ENCODE data around the gene RAB5B.
"Not testable (repeated sequence)": the region's sequence is repeated elsewhere in the genome, so short reads cannot be mapped to it uniquely, and the experiment has no call there.

Gene RAB5B

DNA sequence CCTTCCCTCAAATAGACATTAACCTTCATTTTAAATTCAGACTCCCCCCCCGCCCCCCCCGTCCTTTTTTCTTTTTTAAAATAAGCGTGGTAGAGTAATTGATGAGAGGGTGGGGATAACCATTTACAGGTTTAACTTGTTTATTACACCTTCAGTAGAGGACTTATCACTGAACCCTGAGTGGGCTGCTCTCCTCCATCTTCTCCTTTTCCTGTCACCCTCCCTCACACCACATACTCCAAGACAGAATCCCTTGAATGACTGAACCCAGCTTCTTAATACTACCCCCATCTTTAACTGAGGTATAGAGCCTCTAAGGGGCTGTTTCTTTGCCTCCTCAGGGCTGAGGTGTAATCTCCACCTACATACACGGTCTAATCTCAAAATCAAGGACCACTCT, 43.3 kb downstream of the RAB5B start:
- DNase-seq (ENCODE audit: low read depth), result no peak

DNA sequence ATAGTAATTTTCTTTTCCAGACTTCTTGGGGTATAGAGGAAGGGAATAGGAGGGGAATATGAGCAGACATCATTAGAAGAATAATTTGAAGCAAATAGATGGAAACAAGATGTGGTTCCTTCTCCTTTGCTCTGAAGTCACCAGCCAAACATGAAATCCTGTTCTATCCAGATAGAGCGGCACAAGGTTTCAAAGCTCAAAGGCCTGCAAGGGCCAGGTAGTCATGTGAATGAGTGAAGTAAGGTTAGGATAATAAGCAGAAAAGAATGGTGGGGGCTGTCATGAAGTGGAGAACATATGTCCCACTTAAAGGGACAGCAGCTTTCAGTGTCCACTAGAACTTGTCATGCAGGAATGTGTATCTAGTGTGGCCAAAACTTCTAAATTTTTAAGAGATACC, 44.5 kb downstream of the RAB5B start:
- no peak for DNase-seq (ENCODE audit: low read depth)

DNA sequence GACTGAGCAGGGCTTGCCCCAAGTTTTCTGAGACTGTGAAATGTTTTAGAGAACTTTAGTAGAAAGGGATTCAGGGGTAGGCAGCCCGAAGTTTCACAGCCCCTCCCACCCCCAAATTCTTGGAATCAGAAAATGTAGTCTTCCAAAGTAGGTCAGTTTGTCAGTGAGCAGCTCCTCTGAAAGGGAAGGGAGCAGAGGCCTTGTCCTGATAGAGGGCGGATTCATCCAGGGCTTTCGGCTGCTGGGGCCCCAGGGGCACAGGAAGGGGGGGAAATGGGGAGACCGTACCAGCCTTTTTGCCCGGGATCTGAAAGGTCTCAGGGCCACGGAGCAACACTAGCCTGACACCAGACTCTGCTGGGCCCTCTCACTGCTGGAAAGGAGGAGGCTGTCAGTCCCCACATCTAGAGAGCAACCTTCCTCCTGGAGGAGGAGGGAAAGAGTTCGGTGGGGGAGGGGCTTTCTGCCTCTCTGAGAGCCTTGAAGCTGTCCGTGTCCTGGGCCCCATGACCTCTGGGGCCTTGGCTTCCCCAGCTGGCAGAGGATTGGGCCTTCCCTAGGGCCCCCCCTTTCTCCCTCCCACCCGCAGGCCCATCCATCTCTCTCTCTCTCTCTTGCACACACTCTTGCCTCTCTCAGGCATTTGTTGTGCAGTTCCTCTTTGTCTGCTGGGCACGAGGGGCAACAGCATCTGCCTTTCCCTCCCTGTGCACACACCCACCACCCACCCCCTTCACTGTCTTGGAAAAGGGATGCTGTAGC, 46.7 kb downstream of the RAB5B start, which contains the start of gene IKZF4:
TSS of gene IKZF4 (plus strand) at position 621 of the 762 bp plus-strand sequence. CDS start 451 bp downstream, outside the sequence.
- no peak for DNase-seq (ENCODE audit: low read depth)

DNA sequence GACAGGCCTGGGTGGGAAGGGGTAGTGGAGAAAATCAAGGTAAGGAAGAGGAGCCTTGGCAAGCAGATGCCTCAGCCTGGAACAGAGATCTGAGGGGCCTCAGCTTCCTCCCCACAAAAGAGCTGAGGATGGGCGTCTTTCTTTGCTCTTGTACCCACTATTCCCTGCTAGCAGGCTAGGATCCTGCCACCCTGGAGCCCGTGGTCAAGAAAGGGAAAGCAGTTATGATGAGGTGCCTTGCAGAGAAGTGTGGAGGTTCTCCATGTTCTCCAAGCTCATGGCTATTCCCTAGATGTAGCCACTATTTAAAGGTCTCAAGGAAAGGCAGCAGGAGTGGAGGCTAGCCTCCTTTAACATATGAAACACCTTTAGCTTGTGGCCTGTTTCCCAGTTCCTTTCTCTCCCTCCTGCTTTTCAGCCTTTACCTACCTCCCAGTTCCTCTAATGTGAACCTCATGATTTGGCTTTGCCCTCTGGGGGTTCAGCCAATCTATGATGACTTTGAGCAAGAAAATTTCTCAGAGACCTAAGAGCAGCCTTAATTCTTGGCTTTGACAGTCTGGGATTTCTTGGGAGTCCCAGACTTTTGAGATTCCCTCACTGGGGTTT, 48.1 kb downstream of the RAB5B start:
- no peak for DNase-seq (ENCODE audit: low read depth)

DNA sequence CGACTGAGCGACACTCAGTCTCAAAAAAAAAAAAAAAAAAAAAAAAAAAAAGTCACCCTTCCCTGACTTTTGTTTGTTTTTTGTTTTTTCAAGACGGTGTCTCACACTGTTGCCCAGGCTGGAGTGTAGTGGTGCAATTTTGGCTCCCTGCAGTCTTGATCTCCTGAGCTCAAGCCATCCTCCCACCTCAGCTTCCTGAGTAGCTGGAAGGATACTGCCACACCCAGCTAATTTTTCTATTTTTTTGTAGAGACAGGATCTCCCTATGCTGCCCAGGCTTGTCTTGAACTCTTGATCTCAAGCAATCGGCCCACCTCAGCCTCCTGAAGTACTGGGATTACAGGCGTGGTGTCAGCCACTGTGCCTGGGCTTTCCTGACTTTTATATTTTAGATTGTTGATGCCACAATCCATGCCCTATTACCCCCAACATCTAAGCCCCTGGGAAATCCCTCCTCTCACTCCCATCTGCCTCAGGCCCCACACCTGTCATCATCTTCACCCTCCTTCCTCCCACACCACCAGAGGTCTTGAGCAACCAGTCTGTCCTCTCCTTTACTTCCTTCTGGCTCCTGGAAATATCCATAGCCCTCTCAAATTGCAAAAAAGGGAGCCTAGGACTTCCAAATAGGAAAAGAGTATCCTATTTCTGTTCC, 54.8 kb downstream of the RAB5B start:
- no peak for DNase-seq (ENCODE audit: low read depth)

DNA sequence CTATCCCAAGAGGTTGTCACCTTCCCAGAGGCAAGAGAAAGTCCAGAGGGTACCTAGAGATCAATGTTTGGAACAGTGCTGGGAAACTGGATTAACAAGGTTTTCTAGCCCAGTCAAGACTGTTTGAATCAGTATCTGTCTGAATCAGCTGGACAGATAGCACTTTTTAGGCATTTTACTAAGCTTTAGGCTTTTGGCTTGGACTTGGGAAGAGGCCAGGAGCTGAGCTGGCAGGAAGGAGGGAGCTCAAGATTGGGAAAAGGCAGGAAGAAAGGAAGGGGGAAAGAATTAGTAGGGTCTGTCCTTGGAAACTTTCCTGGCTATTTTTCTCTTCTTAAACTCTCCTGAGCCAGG, 55.3 kb downstream of the RAB5B start:
- DNase-seq (ENCODE audit: low read depth), result peak; percentile 38

DNA sequence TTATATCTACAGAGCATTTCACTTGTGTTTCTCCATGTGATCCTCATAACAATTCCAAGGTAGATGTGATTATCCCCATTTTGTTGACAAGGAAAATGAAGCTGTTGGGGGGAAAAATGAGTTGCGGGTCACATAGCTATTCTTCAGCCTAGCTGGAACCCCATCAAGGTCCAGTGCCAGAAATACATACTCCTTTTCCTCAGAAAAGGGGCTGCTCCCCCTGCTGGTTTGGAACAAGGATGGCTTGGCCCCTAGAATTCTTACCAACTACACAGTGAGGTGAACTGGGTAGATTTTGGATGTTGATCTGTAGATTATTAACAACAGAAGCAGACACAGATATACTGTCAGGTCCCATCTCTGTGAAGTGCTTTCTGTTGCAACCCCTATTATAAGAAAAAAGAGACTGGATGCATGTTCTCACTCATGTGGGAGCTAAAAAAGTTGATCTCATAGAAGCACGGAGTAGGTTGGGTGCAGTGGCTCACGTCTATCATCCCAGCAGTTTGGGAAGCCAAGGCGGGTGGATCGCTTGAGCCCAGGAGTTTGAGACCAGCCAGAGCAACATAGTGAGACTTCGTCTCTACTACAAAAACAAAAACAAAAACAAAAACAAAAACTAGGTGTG, 55.9 kb downstream of the RAB5B start:
- peak; percentile 38 for DNase-seq (ENCODE audit: low read depth)

DNA sequence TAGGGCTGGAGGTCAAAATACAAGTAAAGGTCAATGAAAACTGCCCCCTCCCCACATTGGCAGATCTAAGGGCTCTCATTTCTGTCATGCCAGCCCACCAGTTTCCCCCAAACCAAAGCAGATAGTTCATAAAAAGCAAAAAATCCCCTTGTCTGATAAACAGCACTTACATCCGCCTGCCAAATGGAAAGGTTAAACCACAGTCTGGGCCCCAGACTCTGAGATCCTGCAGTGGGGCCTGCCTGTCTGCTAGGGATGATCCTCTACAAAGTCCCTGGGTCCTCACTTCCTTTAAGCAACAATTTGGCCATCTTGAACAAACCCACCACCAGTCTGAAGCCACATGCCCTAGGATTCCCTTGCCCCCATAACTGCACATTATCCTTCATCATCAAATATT, 58.1 kb downstream of the RAB5B start:
- no peak for DNase-seq (ENCODE audit: low read depth)

DNA sequence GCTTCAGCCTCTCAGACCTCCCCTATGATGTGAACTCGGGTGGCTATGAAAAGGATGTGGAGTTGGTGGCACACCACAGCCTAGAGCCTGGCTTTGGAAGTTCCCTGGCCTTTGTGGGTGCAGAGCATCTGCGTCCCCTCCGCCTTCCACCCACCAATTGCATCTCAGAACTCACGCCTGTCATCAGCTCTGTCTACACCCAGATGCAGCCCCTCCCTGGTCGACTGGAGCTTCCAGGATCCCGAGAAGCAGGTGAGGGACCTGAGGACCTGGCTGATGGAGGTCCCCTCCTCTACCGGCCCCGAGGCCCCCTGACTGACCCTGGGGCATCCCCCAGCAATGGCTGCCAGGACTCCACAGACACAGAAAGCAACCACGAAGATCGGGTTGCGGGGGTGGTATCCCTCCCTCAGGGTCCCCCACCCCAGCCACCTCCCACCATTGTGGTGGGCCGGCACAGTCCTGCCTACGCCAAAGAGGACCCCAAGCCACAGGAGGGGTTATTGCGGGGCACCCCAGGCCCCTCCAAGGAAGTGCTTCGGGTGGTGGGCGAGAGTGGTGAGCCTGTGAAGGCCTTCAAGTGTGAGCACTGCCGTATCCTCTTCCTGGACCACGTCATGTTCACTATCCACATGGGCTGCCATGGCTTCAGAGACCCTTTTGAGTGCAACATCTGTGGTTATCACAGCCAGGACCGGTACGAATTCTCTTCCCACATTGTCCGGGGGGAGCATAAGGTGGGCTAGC, 60.9 kb downstream of the RAB5B start:
- no peak for DNase-seq (ENCODE audit: low read depth)

DNA sequence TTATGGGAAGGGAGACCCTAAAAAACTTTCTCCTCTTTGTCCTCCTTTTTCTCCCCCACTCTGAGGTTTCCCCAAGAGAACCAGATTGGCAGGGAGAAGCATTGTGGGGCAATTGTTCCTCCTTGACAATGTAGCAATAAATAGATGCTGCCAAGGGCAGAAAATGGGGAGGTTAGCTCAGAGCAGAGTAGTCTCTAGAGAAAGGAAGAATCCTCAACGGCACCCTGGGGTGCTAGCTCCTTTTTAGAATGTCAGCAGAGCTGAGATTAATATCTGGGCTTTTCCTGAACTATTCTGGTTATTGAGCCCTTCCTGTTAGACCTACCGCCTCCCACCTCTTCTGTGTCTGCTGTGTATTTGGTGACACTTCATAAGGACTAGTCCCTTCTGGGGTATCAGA, 63.3 kb downstream of the RAB5B start:
- no peak for DNase-seq (ENCODE audit: low read depth)

DNA sequence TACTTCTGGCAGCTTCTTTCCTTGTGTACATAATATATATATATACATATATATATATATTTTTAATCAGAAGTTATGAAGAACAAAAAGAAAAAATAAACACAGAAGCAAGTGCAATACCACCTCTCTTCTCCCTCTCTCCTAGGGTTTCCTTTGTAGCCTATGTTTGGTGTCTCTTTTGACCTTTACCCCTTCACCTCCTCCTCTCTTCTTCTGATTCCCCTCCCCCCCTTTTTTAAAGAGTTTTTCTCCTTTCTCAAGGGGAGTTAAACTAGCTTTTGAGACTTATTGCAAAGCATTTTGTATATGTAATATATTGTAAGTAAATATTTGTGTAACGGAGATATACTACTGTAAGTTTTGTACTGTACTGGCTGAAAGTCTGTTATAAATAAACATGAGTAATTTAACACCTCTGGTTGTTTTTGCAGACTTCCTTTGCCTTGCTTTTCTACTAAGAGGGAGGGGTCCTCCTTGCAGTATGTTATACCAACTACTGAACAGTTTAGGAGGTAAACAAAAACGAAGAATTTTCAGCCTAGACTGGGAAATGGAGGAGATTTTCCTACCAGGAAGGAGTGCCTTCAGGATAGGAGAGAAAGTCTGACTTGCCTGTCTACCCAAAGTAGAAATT, 64.3 kb downstream of the RAB5B start:
- DNase-seq (ENCODE audit: low read depth), result no peak

DNA sequence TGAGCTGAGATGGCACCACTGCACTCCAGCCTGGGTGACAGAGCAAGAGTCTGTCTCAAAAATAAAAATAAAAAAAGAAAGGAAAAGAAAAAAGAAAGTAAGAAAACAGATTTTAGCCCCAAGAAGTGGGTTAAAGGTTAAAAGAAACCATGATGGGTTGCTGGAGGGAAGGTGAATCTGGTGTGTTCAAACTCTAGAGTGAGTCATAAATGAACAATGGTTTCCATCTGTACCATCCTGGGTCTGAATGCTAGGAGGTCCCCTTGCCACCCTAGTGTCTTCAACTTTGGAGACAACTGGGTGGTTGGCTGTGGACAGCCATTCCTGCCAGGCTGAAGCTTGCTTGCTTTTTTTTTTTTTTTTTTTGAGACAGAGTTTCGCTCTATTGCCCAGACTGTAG, 66.3 kb downstream of the RAB5B start:
- peak; percentile 1 for DNase-seq (ENCODE audit: low read depth)

DNA sequence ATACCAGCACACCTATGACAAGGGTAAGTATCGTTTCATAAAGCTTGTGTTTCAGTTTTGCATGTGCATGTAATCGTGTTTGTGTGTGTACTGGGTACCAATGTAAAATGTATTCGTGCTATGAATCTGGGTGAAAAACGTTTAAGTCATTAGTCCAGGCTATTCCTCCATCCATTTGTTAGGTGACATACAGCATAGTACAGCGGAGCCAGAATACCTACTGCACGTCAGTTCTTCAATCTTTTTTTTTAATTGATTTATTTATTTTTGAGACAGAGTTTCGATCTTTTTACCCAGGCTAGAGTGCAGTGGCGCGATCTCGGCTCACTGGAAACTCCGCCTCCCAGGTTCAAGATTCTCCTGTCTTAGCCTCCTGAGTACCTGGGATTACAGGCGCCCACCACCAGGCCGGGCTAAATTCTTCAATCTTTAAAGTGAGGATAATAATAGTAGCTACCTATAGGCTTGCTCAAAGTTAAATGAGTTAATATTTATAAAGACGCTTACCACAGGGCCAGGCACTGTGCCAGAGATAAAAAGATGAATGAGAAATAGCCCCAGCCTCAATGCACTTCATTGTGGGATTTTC, 67.2 kb downstream of the RAB5B start:
- DNase-seq (ENCODE audit: low read depth), result no peak

DNA sequence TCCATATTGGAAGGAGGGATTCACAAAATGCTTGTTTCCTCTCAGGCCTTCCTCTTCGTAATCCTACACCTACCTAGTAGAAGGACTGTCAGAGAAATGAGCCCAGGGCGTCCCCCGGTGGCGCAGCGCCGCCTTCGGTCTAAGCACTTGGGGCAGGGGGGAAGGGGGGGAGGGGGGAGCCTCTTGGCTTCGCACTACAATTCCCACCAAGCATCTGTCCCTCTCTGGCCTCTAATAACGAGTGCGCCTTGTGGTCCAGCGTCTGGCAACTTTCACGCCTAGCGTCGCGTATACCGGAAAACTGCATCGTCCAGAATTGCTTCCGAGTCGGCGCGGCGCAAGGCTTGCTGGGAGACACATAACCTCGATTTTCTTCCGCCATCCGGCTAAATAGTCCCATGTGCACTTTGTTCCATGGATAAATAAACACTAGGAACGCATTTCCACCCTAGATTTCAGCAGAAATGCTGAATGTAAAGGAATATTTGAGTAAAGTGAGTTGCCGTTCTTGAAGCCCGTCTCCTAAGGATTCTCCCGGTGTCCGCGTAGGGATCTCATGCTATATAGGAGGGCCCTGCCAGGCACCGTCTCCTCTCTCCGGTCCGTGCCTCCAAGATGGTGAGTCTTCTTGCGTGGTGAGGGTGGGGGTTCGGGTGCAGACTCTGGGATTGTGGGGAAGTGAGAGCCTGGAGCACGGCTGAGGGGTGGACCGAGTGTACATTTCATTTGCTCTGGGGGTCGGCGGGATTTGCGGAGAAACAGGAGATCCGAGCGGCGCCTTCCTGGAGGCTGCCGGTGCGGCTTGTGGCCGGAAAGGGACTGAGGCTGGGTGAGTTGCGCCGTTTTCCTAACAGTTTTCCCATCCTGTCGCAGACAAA, 67.9 kb downstream of the RAB5B start, which contains the start of gene RPS26:
TSS of gene RPS26 (plus strand) at position 367 of the 878 bp plus-strand sequence. CDS start at position 616, 249 bp downstream.
- DNase-seq (ENCODE audit: low read depth), result peak; percentile 99

DNA sequence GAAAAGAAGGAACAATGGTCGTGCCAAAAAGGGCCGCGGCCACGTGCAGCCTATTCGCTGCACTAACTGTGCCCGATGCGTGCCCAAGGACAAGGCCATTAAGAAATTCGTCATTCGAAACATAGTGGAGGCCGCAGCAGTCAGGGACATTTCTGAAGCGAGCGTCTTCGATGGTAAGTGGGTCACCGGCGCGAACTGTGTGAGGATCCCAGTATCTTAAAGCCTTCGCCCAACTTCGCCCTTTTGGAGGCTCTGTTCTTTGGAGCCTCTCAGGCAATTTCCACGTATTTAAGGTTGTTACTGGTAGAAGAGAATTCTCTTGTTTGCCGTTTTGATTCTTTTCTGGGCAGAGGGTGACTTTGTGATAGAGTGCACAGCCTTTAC, 68.5 kb downstream of the RAB5B start:
- DNase-seq (ENCODE audit: low read depth), result not testable (repeated sequence)

DNA sequence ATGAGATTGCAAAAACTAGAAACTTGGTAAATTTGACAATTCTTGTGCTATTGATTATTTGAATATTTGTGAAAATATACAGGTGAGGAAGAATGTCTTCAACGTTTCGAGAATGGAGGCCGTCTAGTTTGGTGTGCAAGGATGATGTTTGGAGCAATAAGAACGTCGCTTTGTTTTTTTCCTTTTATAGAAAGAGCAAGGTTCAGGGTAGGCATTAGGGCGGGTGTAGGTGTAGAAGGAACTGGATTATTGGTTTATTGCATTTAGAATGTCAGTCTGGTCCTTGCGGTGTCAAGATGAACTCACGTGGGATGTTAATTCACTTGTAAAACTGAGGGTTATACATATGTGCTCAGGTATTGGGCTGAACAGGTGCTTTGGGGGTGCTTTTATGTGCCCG, 69.0 kb downstream of the RAB5B start:
- no peak for DNase-seq (ENCODE audit: low read depth)

All from GM04504 (cell line).